ENCODE results near the gene MFAP1. TPM values are rescaled to one million over a fixed set of nuclear protein-coding genes. Genes with fewer than 3 reads are reported as not detected.
A peak's percentile ranks its signal among the peaks of the same experiment; 100 is the strongest.

MFAP1 gene
- total RNA-seq (10 to 100 TPM in 2 of 6 donors, 1 to 10 TPM in 4; 5.2 to 11.9 (median 7.5) TPM), polyA plus RNA-seq (10 to 100 TPM in 1 of 2 donors, 1 to 10 TPM in 1; 5.0 to 10.1 TPM)

- H3K36me3 ChIP-seq = no peaks in the 10 kb centered on the region
- peak; percentile 88 to 97 (median 95) for DNase-seq
- TF ChIP-seq CTCF (IDR thresholded peaks at IDR 0.05) = no peak
- peak within 1 kb of the TSS; percentile 54 to 76 (median 64) for H3K4me3 ChIP-seq
- H3K27ac ChIP-seq = peak within 1 kb of the TSS; percentile 56 to 90 (median 82)
- H3K9me3 ChIP-seq = no peaks in the 10 kb centered on the region
- 6 to 8% methylated on average over 46 of the region's 46 CpGs for WGBS, 2 donors
- H3K4me1 ChIP-seq = peaks cover 0 to 20% (median 8%) of the 10 kb centered on the region in 3 donors
- intact Hi-C loops (cut with DNase I) = no loop called here
- FAIRE-seq = peak; percentile 92
- H3K27me3 ChIP-seq = no peaks in the 10 kb centered on the region
- peak; percentile 92 to 96 (median 96) for ATAC-seq
Observed at GRCh38 chr15:43824302-43825246, at the start of gene MFAP1. Gene MFAP1, minus strand, starts transcription at chr15:43824690. Its CDS starts 121 bp downstream, at chr15:43824569.

GRCh38 chr15:43873651-43874050, 49.2 kb upstream of the MFAP1 start:
- intact Hi-C loops (cut with DNase I) = no loop called here
- FAIRE-seq (no peak), DNase-seq (no peak), ATAC-seq (no peak)
- Histone ChIP-seq H3K36me3 (no peaks in the 10 kb centered on the region), H3K9me3 (no peaks in the 10 kb centered on the region), H3K27ac (no peak overlapping the region), H3K4me3 (no peak overlapping the region), H3K27me3 (no peaks in the 10 kb centered on the region), H3K4me1 (no peaks in the 10 kb centered on the region)
- TF ChIP-seq CTCF (IDR thresholded peaks at IDR 0.05) = no peak
- 84 to 89% methylated on average over 10 of the region's 10 CpGs for WGBS, 2 donors

GRCh38 chr15:43872416-43873020, 48.0 kb upstream of the MFAP1 start:
- intact Hi-C loops (cut with DNase I) = no loop called here
- DNase-seq = peak in 3 of 6 donors; percentile 25 to 53 (median 53)
- H3K4me1 ChIP-seq = no peaks in the 10 kb centered on the region

GRCh38 chr15:43871835-43872234, 47.3 kb upstream of the MFAP1 start:
- intact Hi-C loops (cut with DNase I) = no loop called here
- no peak for FAIRE-seq

More at GRCh38 chr15:43872416-43873020, 48.0 kb upstream of the MFAP1 start:
- H3K4me3 ChIP-seq = no peak overlapping the region
- ATAC-seq (peak; percentile 64 to 91 (median 80)), FAIRE-seq (no peak)
- TF ChIP-seq CTCF (IDR thresholded peaks at IDR 0.05) = peak in 2 of 4 donors; percentile 25 to 34
- H3K36me3 ChIP-seq = no peaks in the 10 kb centered on the region
- H3K27ac ChIP-seq = no peak overlapping the region
- 58 to 60% methylated on average over 6 of the region's 6 CpGs for WGBS, 2 donors
- H3K27me3 ChIP-seq = no peaks in the 10 kb centered on the region
- H3K9me3 ChIP-seq = no peaks in the 10 kb centered on the region

More at GRCh38 chr15:43871835-43872234, 47.3 kb upstream of the MFAP1 start:
- ATAC-seq (no peak), DNase-seq (no peak)
- Histone ChIP-seq H3K4me3 (no peak overlapping the region), H3K27ac (no peak overlapping the region), H3K9me3 (no peaks in the 10 kb centered on the region), H3K36me3 (no peaks in the 10 kb centered on the region), H3K27me3 (no peaks in the 10 kb centered on the region), H3K4me1 (no peaks in the 10 kb centered on the region)
- no peak for TF ChIP-seq CTCF (IDR thresholded peaks at IDR 0.05)
- WGBS, 2 donors = 90 to 100% methylated on average over 2 of the region's 2 CpGs
